ENCODE results near the gene EVA1B. TPM values are rescaled to one million over a fixed set of nuclear protein-coding genes. Genes with fewer than 3 reads are reported as not detected.

Gene EVA1B
- total and polyA plus RNA-seq, 2 donors (not counting 3 experiments of a cell fraction or from before 2014, with no cell fraction given), result 64.7 to 132 TPM

GRCh38 chr1:36350659-36351226 lies 27.3 kb upstream of the EVA1B start:
- TSS peak; percentile 19 for BruUV-seq (replicated peaks)
- no peaks in the 10 kb centered on the region for H4K20me1 ChIP-seq (replicated peaks; ENCODE audit: control insufficient read depth, extremely low read depth, insufficient read depth, low read length)
- H3K36me3 ChIP-seq (ENCODE audit: control insufficient read depth in 2 of 2, extremely low read depth in 1 of 2, insufficient read depth in 2 of 2, low read length in 2 of 2), result peaks cover 6 to 23% of the 10 kb centered on the region in 2 experiments
- FAIRE-seq (peak; percentile 95), DNase-seq (ENCODE audit: low read depth, low spot score) (peak; percentile 85)
- ChIA-PET POLR2A (interaction anchor here (0.8 to 2.3 kb wide), 3 partner anchors 8 to 36 kb away, joined by 4 to 9 read pairs (median 4); no protein-coding TSS in a partner anchor), CTCF (interaction anchor here (1.0 to 6.7 kb wide), 12 partner anchors 9 to 216 kb away, joined by 3 to 99 read pairs (median 5); partner anchors contain the start of genes EVA1B, SH3D21 and TRAPPC3)
- H3K9me1 ChIP-seq (replicated peaks; ENCODE audit: control insufficient read depth, extremely low read depth, insufficient read depth, low read length), result no peaks in the 10 kb centered on the region
- intact Hi-C loops (cut with micrococcal nuclease) (loop anchor here (1.0 kb wide), 3 partner anchors 7 to 36 kb away; partner anchors contain the start of gene EVA1B), dilution Hi-C loops (cut with MboI; ENCODE audit: extremely low pct_ligation_motif_present, low sequenced_read_pairs) (no loop called here)
- peak overlapping the region; percentile 71 for H3K9ac ChIP-seq (replicated peaks; ENCODE audit: extremely low read depth, insufficient read depth, low read length)
- H3K4me2 ChIP-seq (ENCODE audit: insufficient read depth, low read length), result peak overlapping the region; percentile 14
- H3K4me3 ChIP-seq (replicated peaks in 1 of 3; ENCODE audit: insufficient read depth in 1 of 3, low read depth in 1 of 3, low read length in 3 of 3), result no peak overlapping the region
- no peaks in the 10 kb centered on the region for H3K27me3 ChIP-seq (ENCODE audit: control insufficient read depth in 2 of 2, insufficient read depth in 2 of 2, low read length in 2 of 2)
- no peak overlapping the region for H2AFZ ChIP-seq (ENCODE audit: low read depth, low read length)
- TF ChIP-seq JUN (IDR thresholded peaks at IDR 0.05; ENCODE audit: borderline replicate concordance, insufficient read depth, insufficient read length, low read depth) (peak; percentile 58), GATA2 (IDR thresholded peaks at IDR 0.05; ENCODE audit: insufficient read depth, insufficient read length, low read depth, low read length) (no peak), FOS (IDR thresholded peaks at IDR 0.05; ENCODE audit: borderline replicate concordance, insufficient read depth, low read length) (peak; percentile 82)
- no peaks in the 10 kb centered on the region for H3K79me2 ChIP-seq (ENCODE audit: control insufficient read depth, insufficient read depth, low read length)
- peak overlapping the region; percentile 89 for H3K27ac ChIP-seq (ENCODE audit: insufficient read depth, low read depth, low read length)
- peaks cover 49% of the 10 kb centered on the region for H3K4me1 ChIP-seq (ENCODE audit: control insufficient read depth, extremely low read depth, insufficient read depth, low read length)
- H3K9me3 ChIP-seq (replicated peaks; ENCODE audit: control insufficient read depth, insufficient read depth, low read length), result no peaks in the 10 kb centered on the region

- Histone ChIP-seq H3K9me1 (replicated peaks; ENCODE audit: control insufficient read depth, extremely low read depth, insufficient read depth, low read length) (no peaks in the 10 kb centered on the region), H3K36me3 (ENCODE audit: control insufficient read depth in 2 of 2, extremely low read depth in 1 of 2, insufficient read depth in 2 of 2, low read length in 2 of 2) (peaks cover 6 to 26% of the 10 kb centered on the region in 2 experiments), H3K27ac (ENCODE audit: insufficient read depth, low read depth, low read length) (peak overlapping the region; percentile 89), H2AFZ (ENCODE audit: low read depth, low read length) (no peak overlapping the region), H3K4me2 (ENCODE audit: insufficient read depth, low read length) (no peak overlapping the region), H3K9me3 (replicated peaks; ENCODE audit: control insufficient read depth, insufficient read depth, low read length) (no peaks in the 10 kb centered on the region), H3K4me1 (ENCODE audit: control insufficient read depth, extremely low read depth, insufficient read depth, low read length) (peaks cover 52% of the 10 kb centered on the region), H3K79me2 (ENCODE audit: control insufficient read depth, insufficient read depth, low read length) (no peaks in the 10 kb centered on the region), H3K4me3 (replicated peaks in 1 of 3; ENCODE audit: insufficient read depth in 1 of 3, low read depth in 1 of 3, low read length in 3 of 3) (no peak overlapping the region), H3K9ac (replicated peaks; ENCODE audit: extremely low read depth, insufficient read depth, low read length) (no peak overlapping the region), H3K27me3 (ENCODE audit: control insufficient read depth in 2 of 2, insufficient read depth in 2 of 2, low read length in 2 of 2) (no peaks in the 10 kb centered on the region), H4K20me1 (replicated peaks; ENCODE audit: control insufficient read depth, extremely low read depth, insufficient read depth, low read length) (no peaks in the 10 kb centered on the region)
- DNase-seq (ENCODE audit: low read depth, low spot score) (no peak), FAIRE-seq (no peak)
- CTCF ChIA-PET, result interaction anchor here (1.2 to 6.7 kb wide), 5 partner anchors 11 to 72 kb away, joined by 3 to 99 read pairs (median 4); partner anchors contain the start of gene SH3D21
- dilution Hi-C loops (cut with MboI; ENCODE audit: extremely low pct_ligation_motif_present, low sequenced_read_pairs) (no loop called here), intact Hi-C loops (cut with micrococcal nuclease) (no loop called here)
- POLR2A ChIA-PET, result interaction anchor here (2.3 kb wide), 1 partner anchor 37 kb away, joined by 9 read pairs; no protein-coding TSS in a partner anchor
- no peak for TF ChIP-seq POLR2A (IDR thresholded peaks at IDR 0.05; ENCODE audit: low read depth, low read length)
- no peak for TF ChIP-seq JUN (IDR thresholded peaks at IDR 0.05; ENCODE audit: borderline replicate concordance, insufficient read depth, insufficient read length, low read depth)
- no peak for TF ChIP-seq MAX (IDR thresholded peaks at IDR 0.05; ENCODE audit: insufficient read depth, insufficient read length)
- no peak for TF ChIP-seq EZH2 (IDR thresholded peaks at IDR 0.05; ENCODE audit: borderline replicate concordance, low read depth, low read length, severe bottlenecking)
- no peak for TF ChIP-seq POLR2AphosphoS5 (IDR thresholded peaks at IDR 0.05; ENCODE audit: insufficient read depth, low read depth, low read length)
- TF ChIP-seq CTCF (IDR thresholded peaks at IDR 0.05; ENCODE audit: extremely low read depth in 1 of 2, insufficient read depth in 1 of 2, low read depth in 1 of 2, low read length in 2 of 2), result no peak
- TF ChIP-seq FOS (IDR thresholded peaks at IDR 0.05; ENCODE audit: borderline replicate concordance, insufficient read depth, low read length), result no peak
- no peak for TF ChIP-seq MYC (IDR thresholded peaks at IDR 0.05; ENCODE audit: low read depth, low read length)
- TF ChIP-seq GATA2 (IDR thresholded peaks at IDR 0.05; ENCODE audit: insufficient read depth, insufficient read length, low read depth, low read length), result no peak
- no TSS peak for BruUV-seq (replicated peaks)
Observed at GRCh38 chr1:36349839-36350238, 26.4 kb upstream of the EVA1B start.

Data from endothelial cell of umbilical vein (primary cell).